DOHH2 (cell line): ENCODE data around the gene ZBTB7A.

Experiments used
- EZH2phosphoT487 ChIP-seq: fragments of 200-600 bp; sonication (generic); IDR thresholded peaks from 2 replicates; pipeline ENCODE4 v1.6.1; 2017; ENCODE audit warnings: borderline replicate concordance, mild to moderate bottlenecking, antibody characterized with exemption, low read length, moderate library complexity, mixed read lengths
- TF ChIP-seq, protein P1 (sequence below): fragments of 200-600 bp; sonication (generic); IDR thresholded peaks from one replicate; pipeline ENCODE4 v1.5.1; 2014; ENCODE audit warnings: antibody characterized with exemption, mild to moderate bottlenecking, low read depth, low read length; ENCODE audit not compliant: poor library complexity, severe bottlenecking

DNA sequence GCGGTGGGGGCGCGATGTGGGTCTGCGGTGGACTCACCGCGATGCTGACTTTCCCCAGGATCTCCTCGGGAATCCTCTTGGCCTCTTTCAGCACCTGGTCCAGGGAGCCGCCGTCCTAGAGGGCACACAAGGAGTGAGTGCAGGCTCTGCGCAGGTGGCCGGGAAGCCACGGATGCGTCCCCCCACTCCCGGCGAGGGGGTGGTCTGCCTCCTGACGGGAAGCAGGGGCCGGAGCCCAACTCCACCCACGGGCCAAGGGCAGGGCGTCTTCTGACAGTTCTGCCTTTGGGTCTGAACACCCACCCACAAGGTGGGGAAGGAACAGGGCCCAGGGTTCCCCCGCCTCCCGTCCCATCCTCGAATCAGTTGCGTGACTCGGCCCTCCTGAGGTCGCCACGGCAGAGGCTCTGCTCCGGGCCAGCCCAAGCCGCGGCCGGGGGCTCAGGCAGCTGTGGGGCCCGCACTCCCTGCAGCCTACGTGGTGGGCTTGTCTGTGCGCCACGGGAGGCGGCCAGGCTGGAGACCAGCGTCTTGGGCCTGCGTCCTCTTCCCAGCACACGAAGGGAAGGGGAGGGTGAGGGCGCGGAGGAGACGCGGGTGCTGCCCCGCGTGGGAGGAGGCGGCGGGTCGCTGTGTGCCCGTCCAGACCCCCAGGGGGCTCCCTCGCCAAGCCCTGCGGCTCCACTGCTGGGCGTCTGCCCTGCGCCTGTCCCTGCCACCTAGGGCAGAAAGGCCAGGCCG, 35.8 kb upstream of the ZBTB7A start:
- TF ChIP-seq, protein P1, sequence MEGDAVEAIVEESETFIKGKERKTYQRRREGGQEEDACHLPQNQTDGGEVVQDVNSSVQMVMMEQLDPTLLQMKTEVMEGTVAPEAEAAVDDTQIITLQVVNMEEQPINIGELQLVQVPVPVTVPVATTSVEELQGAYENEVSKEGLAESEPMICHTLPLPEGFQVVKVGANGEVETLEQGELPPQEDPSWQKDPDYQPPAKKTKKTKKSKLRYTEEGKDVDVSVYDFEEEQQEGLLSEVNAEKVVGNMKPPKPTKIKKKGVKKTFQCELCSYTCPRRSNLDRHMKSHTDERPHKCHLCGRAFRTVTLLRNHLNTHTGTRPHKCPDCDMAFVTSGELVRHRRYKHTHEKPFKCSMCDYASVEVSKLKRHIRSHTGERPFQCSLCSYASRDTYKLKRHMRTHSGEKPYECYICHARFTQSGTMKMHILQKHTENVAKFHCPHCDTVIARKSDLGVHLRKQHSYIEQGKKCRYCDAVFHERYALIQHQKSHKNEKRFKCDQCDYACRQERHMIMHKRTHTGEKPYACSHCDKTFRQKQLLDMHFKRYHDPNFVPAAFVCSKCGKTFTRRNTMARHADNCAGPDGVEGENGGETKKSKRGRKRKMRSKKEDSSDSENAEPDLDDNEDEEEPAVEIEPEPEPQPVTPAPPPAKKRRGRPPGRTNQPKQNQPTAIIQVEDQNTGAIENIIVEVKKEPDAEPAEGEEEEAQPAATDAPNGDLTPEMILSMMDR: no peak
- TF ChIP-seq EZH2phosphoT487: no peak
